Measurements from ENCODE around the gene CBFA2T3.
"Not testable (repeated sequence)": the region's sequence is repeated elsewhere in the genome, so short reads cannot be mapped to it uniquely, and the experiment has no call there.

The CBFA2T3 gene

DNA sequence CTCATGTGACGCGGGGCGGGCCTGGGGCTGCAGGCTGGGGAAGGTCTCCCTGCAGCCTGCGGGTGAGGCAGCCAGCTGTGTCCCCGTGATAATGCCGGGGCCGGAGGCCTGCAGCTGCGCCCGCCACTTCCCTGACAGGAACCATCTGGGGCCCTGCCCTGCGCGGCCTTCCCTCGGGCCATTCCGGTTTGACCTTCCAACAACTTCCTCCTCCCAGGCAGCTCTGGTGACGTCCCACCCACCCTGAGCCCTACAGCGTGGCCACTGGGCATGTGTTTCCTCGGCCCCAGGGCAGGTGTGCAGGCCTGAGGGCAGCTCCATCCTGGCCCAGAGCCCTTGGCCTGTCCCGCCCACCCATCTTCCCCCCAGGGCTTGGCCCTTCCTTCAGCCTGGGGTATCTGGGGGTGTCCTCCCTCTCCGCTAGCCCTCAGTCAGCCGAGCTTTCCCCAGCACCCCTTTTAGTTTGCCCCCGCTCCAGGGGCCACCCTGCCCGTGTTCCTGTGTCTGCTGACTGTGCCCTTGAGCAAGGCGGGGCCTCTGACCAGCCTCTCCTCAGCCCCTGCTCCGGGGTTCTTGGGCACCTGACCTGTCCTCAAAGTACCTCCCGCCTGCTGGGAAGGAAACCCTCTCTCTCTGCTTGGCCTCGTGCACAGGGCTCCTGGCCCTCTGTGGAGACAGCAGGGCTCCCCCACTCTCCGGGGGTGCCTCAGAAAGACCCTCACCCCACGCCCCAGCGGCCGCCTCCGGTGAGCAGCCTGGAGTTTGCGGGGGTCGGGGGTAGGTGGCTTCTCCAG, at the start of gene CBFA2T3:
CBFA2T3 (minus strand) TSS at position 190 of the 794 bp plus-strand sequence. CDS start 400 bp downstream, outside the sequence.
- DNase-seq (ENCODE audit: low spot score): no peak

DNA sequence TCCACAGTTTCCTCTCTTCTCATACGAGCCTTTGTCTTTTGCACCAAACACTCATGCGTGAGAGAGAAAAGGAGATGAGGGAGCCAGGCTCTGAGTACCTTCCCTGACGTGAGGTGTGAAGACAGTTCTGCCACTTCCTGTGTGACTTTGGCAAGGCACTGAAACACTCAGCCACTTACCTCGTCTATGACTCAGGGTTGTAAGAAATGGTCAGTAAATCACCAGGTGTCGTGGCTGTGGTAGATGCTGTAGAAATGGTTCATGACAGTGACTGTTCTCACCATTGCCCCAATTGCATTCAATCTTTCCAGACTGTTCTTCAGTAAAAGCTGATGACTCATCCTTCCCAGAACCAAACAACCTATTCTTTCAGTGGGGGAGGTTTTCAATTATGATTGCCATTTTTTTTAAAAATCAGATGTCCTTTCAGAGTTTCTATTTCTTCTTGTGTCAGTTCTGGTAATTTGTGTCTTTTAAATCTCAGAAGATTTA, 49.2 kb upstream of the CBFA2T3 start:
- DNase-seq (ENCODE audit: low spot score): no peak

DNA sequence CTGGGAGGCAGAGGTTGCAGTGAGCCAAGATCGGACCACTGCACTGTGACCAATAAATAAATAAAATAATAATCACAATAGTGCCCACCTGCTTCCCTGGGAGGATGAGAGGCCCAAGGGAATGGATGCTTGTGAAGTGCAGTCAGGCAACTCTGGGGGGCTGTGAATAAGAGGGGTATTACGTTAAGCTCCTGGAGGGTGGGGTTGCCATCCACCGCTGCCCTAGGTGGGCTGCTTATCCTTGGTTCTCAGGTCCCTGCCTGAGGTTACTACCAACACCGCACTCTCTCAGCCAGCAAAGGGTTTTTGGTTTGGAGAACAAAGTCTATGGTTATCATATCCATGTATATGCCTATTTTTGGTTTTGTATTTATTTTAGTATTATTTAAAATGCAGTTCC, 48.6 kb upstream of the CBFA2T3 start:
- DNase-seq (ENCODE audit: low spot score): no peak

DNA sequence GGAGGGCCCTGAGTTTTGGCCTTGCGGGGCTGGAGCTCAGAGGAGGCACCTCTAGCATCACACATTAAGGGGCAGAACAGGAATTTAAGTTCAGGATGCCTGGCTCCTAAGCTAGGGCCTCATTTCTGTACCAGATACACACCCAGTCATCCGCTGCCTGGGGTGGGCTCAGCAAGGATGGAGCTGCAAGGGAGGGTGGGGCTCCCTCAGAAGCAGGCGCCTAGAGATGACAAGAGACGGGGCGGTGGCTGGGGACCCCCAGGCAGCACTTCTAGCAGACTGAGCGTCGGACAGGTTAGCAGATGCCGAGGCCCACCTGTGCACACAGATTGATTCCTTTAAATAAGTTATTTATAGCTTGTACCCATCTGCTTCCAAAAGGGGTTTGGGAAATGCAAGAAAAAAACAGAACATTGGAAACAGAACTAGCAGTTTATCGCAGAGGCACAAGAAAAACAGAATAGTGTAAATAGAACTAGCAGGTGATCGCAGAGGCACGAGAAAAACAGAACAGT, 47.6 kb upstream of the CBFA2T3 start:
- DNase-seq (ENCODE audit: low spot score): no peak

DNA sequence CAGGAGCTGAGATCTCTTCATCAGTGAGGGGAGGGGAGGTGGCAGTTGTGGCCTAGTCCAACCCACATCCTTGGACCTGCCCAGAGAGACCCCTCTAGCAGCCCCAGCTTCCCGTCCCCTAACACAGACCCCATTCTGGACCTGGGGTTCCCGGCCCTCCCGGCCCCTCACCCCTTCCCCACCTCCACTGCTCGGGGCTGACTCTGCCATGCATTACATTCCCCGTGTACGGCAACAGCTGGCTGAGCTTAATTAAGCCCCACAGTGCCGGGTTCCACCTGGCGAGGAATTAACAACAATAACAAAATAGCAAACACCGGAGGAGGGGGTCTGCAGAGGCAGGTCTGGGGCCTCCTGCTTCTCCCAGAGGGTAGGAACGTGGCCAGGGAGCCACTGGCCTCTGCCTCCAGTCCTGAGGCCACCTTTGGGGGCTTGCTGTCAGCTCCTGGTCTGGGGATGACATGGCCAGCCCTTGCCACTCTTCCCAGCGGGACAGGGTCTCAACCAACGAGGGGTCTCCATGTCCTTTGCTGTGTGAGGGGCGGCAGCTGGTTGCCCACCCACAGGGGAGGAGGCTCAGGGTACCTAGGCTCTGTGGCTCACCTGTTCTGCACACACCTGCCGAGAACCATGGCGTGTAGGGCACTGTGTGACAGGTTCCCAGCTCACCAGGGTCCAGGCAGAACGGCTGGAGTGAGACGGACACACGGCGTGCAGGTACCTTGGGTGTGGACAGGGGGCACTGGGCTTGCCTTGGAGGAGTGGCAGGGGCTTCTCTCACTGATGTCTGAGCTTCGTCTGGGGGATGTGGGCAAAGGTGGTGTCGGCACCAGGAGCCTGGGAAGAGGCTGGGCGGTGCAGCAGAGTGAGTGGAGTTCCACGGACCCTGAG, 46.9 kb upstream of the CBFA2T3 start:
- DNase-seq (ENCODE audit: low spot score): no peak

DNA sequence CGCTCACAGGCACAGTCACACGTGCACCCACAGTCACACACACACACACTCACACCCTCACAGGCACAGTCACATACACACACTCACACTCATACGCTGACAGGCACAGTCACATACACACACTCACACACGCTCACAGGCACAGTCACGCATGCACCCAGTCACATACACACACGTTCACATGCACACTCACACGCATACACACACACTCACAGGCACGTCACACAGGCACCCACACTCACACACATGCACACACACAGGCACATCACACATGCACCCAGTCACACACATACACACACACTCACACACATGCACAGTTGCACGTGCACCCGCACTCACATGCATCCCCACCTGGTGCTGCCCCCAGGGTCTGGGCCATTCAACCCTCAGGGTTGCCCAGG, 46.1 kb upstream of the CBFA2T3 start:
- no peak for DNase-seq (ENCODE audit: low spot score)

DNA sequence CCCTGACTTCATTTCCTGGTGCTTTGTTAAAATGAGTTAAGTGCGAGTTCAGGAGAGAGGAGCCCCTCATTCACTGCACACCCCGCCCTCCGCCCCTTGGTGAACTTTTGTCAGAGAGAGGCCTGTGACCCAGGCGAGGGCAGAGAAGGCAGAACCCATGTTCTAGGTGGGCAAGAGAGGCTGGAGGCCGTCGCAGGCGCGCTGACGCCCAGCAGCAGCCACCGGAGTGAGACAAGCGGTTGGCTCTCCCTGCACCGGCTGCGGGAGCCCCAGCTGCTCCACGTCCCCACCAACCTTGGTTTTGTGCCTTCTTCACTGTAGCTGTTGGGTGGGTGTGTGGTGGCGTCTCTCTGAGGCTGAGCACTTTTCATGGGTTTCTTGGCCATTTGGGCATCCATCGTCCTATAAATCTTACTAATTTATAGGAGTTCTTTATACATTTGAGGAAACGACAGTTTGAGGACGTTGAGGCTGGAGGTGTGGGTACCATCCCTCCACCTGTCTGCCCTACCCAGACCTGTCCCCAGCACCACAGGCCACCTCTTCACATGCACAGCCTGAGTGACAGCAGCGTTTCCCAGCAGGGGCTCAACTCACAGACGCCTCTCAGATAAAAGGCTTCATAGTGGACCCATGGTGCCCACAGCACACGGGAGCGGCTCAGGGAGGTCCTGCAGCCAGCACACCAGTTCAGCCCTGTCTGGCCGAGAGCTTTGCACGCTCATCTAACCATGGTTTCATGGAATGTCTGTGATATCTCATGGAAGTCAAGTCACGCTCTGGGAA, 45.2 kb upstream of the CBFA2T3 start:
- DNase-seq (ENCODE audit: low spot score): no peak

DNA sequence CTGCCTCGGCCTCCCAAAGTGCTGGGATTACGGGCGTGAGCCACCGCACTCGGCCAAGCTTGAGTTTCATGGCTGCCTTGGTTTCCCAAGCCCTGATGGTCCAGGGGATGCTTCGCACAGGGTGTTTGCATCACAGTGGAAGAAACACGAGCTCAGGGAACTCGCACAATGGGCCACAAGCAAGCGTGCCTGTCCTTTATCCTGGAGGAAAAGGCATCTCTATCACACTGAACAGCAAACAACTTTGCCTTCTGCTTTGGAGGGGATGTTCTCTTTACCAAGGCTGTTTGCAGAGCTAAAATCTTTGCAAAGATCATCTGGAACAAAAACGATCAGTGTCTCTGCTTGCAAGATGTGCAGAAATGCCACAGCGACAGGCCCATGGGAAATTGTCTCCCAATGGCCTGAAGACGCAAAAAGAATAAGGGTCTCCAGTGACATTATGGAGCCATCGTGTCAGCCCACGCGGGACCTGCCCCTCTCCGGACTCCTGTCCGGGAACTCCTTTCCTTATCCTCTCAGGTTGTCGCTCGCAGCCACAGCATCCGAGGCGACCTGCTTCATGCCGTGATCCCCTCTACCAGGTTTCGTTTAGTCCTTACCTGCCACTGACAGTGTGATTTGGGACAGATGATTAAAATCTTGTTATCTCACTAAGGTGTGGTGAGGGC, 44.1 kb upstream of the CBFA2T3 start:
- no peak for DNase-seq (ENCODE audit: low spot score)

DNA sequence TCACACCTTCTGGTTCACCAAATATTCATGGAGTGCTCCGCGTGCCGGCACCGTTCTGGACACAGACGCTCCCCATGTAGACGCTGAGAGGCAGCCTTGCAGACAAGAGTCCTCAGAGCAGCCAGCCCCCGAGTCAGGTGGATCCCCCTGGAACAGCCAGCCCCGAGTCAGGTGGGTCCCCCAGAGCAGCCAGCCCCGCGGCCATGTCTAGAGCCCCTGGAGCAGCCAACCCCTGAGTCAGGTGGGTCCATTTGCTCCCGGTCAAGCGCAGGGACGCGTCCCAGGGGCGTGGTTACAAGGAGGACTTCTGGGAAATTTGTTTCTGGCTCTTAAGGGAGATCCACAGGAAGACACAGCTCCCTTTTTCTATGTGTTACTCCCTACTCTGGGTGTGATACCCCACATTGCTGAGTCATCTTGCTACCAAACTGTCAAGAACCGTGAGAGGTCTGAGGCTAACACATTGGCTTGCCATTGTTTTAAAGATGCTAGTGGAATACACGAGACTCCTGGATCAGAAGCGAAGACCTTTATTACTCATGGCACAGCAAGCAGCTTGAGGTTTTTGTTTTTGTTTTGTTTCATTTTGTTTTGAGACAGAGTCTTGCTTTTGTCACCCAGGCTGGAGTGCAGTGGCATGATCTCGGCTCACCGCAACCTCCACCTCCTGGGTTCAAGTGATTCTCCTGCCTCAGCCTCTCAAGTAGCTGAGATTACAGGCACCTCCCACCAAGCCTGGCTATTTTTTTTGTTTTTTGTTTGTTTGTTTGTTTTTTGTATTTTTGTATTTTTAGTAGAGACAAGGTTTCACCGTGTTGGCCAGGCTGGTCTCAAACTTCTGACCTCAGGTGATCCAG, 43.3 kb upstream of the CBFA2T3 start:
- DNase-seq (ENCODE audit: low spot score): no peak

DNA sequence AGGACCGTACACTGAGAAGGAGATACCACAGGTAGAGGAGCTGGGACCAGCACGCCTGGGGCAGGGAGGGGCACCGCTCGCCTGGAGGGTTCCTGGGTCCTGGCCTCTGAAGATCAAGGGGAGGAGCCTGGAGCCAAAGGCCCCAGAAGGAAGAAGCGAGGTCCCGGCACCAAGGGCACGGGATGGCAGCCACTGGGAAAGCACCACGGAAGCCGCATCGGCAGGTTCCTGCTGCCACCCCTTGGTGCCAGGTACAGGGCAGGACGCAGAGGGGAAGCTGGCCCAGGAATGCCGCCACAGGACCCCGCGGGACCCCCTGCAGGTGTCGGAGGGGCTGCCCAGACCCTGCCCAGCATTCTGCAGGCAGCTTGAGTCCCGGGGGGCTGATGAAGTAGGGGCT, 42.5 kb upstream of the CBFA2T3 start:
- no peak for DNase-seq (ENCODE audit: low spot score)

DNA sequence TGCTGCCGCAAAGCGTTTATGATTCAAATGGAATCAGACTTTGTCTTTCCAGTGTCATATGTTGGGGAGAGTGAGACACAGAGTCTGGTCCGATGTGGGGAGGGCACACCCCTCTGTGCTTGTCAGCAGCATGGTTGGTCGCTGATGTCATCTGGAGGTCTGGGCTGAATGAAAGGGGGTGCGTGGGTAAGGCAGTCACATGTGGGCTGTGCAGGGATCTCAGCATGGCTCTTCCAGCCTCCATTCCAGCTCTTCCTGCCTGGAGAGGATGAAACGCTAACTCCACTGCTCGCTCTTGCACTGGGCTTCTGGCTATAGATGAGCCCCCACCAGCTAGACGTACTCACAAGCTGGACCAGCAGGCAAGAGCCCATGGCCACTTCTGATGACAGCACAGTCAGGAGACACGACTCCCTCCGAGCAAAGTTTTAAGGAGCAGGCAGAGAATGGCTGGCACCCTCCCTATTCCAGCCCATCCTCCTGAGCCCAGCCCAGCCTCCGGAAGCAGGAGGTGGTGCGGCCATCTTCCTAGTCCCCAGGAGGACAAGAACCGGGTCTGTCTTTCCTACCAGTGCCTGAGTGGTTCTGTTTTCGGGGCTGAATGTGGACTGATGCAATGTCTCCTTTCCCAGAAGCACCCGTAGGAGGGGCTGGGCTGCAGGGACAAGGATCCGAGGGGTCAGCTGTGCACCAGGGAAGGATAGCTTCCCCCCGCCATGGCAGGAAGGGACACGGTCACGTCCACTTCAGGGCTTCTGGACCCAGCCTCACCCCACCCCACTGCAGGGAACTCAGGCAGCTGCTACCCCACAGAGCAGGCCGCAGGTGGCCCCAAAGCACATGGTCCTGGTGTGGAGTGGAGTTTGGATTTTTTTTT, 41.5 kb upstream of the CBFA2T3 start:
- no peak for DNase-seq (ENCODE audit: low spot score)

DNA sequence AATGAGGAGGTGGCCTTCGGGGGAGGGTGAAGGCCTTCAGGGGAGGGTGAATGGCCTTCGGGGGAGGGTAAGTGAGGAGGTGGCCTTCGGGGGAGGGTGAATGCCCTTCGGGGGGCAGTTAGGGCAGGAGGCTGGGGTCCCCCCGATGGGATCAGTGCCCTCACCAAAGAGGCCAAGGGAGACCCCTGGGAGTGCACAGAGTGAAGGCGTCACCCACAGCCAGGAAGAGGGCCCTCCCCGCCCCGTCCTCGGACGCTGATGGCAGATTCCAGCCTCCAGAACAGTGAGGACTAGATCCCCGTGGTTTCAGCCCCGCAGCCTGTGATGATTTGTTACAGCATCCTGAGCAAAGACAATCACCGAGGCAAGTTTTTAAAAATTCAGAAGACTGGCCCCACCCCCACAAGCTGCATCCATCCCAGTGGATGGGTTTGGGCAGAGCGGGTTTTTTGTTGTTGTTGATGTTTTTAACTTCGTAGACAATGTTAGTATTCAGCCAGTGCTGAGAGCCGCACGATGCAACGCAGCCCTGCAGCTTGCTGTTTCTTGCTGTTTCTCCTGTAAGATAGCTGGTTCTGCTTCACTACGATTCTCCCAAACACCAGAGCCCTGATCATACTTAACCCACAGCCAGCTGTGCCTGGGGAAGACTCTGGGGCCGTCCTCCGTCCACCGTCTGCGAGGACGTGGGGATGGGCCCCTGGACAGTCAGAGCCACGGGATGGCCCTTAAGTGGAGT, 40.7 kb upstream of the CBFA2T3 start:
- DNase-seq (ENCODE audit: low spot score): no peak

DNA sequence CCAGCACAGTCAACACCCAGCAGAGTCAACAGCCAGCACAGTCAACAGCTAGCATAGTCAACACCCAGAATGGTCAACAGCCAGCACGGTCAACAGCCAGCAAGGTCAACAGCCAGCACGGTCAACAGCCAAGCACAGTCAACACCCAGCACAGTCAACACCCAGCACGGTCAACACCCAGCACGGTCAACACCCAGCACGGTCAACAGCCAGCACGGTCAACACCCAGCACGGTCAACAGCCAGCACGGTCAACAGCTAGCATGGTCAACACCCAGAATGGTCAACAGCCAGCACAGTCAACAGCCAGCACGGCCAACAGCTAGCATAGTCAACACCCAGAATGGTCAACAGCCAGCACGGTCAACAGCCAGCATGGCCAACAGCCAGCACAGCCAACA, 39.6 kb upstream of the CBFA2T3 start:
- DNase-seq (ENCODE audit: low spot score): not testable (repeated sequence)

DNA sequence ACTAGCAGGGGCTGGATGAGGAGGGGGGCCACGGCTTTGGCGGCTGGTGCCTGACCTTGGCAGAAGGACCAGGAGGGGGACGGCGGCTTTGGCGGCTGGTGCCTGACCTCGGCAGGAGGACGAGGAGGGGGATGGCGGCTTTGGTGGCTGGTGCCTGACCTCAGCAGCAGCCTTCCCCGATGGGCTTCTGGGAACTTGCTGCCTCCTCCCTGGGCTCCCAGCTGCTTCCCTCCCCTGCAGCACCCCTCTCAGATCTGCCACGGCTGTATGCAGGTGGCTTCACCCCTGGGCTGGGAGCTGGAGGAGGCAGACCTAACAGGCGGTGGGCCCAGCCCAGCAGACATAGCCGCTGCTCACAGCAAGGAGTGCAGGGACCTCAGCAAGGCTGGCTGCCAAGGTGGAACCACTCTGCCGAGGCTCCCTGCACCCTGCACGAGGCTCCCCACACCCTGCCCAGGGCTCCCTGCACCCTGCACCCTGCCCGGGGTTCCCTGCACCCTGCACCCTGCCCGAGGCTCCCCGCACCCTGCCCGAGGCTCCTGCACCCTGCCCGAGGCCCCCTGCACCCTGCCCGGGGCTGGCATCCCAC, 38.4 kb upstream of the CBFA2T3 start:
- DNase-seq (ENCODE audit: low spot score): no peak

DNA sequence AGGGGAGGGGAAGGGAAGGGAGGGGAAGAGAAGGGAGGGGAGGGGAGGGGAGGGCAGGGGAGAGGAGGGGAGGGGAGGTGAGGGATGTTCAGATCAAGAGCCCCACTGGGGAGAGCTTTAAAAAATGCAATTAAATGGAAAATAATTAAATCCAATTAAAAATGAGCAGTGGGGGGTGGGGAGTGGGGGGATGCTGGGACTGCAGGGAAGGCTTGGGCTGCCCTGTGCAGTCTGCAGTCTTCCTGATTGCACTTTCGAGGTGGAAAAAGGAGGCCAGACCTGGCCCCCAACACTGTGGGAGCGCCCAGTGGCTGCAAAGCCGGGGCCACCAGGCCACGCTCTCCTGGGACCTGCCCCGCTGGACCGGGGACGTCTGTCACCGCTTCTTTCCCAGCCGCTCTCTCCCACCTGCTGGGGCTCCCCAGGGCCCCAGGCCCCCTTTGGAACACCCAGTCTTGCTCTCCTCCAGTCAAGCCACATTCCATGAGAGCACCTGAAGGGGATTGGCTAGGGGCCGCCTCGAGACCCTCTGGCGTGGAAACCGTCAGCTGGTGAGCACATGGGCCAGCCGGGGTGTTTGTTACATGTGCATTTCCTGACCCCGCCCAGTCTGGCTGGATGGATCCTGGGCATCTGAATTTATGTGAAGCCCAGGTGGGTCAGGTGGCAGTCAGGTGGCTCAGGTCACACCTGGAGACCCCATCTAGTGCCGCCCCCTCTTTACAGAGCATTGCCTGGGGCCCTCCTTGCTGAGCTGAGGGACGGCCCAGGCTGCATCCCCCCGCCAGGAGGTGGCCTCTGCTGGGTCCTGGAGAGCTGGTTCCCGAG, 37.6 kb upstream of the CBFA2T3 start:
- no peak for DNase-seq (ENCODE audit: low spot score)

DNA sequence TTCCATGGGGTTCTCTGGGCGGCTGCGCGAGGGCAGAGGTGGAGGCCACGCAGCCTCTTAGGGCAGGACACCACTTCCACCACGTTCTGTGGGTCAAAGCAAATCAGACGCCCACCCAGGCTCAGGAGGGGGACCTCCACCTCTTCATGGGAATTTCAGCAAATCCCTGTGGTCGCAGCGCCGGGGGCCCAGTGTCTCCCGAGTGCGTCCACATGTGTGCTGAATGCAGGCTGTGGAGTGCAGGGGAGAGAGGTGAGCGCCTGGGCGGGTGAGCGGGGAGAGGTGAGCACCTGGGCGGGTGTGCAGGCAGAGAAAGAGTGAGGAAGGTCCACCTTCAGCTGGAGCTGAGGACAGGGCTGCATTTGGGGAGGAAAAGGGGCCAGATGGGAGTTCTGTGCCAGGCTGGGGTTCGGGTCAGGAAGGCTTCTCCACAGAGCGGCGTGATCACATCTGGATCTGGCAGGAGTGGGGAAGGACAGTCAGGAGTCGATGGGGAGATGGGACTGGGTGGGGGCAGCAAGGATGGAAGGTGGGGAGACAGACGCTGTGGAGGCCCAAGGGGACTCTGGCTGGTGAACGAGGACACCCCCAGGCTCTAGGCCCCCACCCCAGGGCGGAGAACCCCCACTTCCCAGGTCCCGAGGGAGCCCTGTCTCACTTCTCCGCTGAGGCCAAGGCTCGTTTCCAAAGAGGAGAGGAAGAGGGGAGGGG, 36.8 kb upstream of the CBFA2T3 start:
- DNase-seq (ENCODE audit: low spot score): no peak

DNA sequence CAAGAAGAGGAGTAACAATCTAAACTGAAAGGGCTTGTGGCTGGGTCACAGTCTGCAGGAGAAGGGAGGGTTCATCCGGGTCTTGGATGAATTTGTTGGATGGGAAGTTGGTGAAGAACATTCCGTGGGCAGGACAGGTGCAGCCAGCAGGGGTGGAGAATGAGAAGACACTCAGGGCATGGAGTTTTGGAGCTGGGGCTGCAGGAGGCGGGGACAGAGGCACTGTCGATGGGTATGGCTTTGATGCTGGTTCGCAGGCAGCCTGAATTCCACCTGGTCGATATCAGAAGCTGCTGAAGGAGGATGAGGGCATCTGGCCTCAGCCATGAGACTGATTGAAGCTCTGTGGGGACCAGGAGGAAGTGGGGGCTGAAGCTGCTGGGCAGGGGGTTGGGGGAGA, 36.1 kb upstream of the CBFA2T3 start:
- no peak for DNase-seq (ENCODE audit: low spot score)
